K562 (cell line): ENCODE results near the gene ANO1.

Experiments used
- BRCA1 ChIP-seq, 2 experiments: fragments of 450-650 bp in 1 of 2; sonication (generic) in 1 of 2; formaldehyde crosslinking in 1 of 2; IDR thresholded peaks; 2 replicates each; pipeline versions ENCODE4 v1.5.0 to v1.6.1; 2017 to 2020; ENCODE audit warnings: mild to moderate bottlenecking in 1 of 2, missing genetic modification reagents in 1 of 2
- CHD4 ChIP-seq: fragments of 200-600 bp; sonication (generic); IDR thresholded peaks from 3 replicates; pipeline ENCODE4 v1.6.1; 2012; ENCODE audit warnings: low read depth, mild to moderate bottlenecking, mixed read lengths, low read length, inconsistent platforms; ENCODE audit not compliant: insufficient read depth, insufficient replicate concordance, poor library complexity, severe bottlenecking
- CREB1 ChIP-seq, 2 experiments: sonication (generic) in 1 of 2; formaldehyde crosslinking in 1 of 2; IDR thresholded peaks; 2 replicates each; pipeline versions ENCODE4 v1.6.1 to v1.8.0; 2012 to 2022; ENCODE audit warnings: inconsistent platforms in 1 of 2, mild to moderate bottlenecking in 1 of 2, missing genetic modification reagents in 1 of 2, moderate library complexity in 1 of 2
- ETV6 ChIP-seq, 3 experiments: fragments of 150-350 bp in 1 of 3; sonication (generic) in 1 of 3; formaldehyde crosslinking in 1 of 3; IDR thresholded peaks; 2 replicates each; pipeline versions ENCODE4 v1.6.1 to v1.8.0; 2014 to 2022; ENCODE audit warnings: borderline replicate concordance in 2 of 3, low read depth in 2 of 3, antibody characterized with exemption in 1 of 3, low read length in 1 of 3, mild to moderate bottlenecking in 1 of 3, missing genetic modification reagents in 1 of 3
- NR2C1 ChIP-seq, 2 experiments: fragments of 450-650 bp; IDR thresholded peaks; 2 replicates each; pipeline ENCODE4 v1.6.1; 2017; ENCODE audit warnings: mild to moderate bottlenecking in 2 of 2, antibody characterized with exemption in 1 of 2, inconsistent platforms in 1 of 2, missing compliant biosample characterization in 1 of 2, missing genetic modification characterization in 1 of 2
- POLR2A ChIP-seq: fragments of 450-650 bp; conservative IDR thresholded peaks from 2 replicates; pipeline ENCODE4 v1.6.1; 2016
- TCF3 ChIP-seq: sonication (generic); formaldehyde crosslinking; IDR thresholded peaks from 2 replicates; pipeline ENCODE4 v1.4.0; 2020; ENCODE audit warnings: mild to moderate bottlenecking, missing genetic modification reagents
- TF ChIP-seq, protein P1 (sequence below): sonication (generic); formaldehyde crosslinking; IDR thresholded peaks from 2 replicates; pipeline ENCODE4 v1.8.1; 2023; ENCODE audit warnings: mild to moderate bottlenecking, missing genetic modification reagents
- TF ChIP-seq, protein P2 (sequence below), 3 experiments: IDR thresholded peaks in 2 of 3; conservative IDR thresholded peaks in 1 of 3; 2 replicates each; pipeline ENCODE4 v1.5.1; 2011 to 2012; ENCODE audit warnings: low read length in 3 of 3, mild to moderate bottlenecking in 3 of 3, control low read depth in 2 of 3, improper control_type of control experiment in 1 of 3, inconsistent platforms in 1 of 3, low read depth in 1 of 3, mixed read lengths in 1 of 3, moderate library complexity in 1 of 3; ENCODE audit not compliant: insufficient read depth in 2 of 3

DNA sequence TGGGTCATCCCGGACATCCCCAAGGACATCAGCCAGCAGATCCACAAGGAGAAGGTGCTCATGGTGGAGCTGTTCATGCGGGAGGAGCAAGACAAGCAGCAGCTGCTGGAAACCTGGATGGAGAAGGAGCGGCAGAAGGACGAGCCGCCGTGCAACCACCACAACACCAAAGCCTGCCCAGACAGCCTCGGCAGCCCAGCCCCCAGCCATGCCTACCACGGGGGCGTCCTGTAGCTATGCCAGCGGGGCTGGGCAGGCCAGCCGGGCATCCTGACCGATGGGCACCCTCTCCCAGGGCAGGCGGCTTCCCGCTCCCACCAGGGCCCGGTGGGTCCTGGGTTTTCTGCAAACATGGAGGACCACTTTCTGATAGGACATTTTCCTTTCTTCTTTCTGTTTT, 109.7 kb downstream of the ANO1 start:
- TF ChIP-seq TCF3 (CRISPR knock-in tag) (no peak), CREB1 (IDR thresholded peaks at IDR 0.05) (no peak), CREB1 (CRISPR knock-in tag; IDR thresholded peaks at IDR 0.05) (no peak), CHD4 (no peak), ETV6 (IDR thresholded peaks at IDR 0.05; ENCODE audit: borderline replicate concordance in 1 of 2, low read depth in 2 of 2, low read length in 1 of 2) (no peak), ETV6 (CRISPR knock-in tag; IDR thresholded peaks at IDR 0.05; ENCODE audit: borderline replicate concordance) (no peak), BRCA1 (IDR thresholded peaks at IDR 0.05) (no peak), BRCA1 (CRISPR knock-in tag; IDR thresholded peaks at IDR 0.05) (no peak), NR2C1 (IDR thresholded peaks at IDR 0.05) (no peak), NR2C1 (tag; IDR thresholded peaks at IDR 0.05) (no peak), POLR2A (no peak)
- TF ChIP-seq, protein P1, sequence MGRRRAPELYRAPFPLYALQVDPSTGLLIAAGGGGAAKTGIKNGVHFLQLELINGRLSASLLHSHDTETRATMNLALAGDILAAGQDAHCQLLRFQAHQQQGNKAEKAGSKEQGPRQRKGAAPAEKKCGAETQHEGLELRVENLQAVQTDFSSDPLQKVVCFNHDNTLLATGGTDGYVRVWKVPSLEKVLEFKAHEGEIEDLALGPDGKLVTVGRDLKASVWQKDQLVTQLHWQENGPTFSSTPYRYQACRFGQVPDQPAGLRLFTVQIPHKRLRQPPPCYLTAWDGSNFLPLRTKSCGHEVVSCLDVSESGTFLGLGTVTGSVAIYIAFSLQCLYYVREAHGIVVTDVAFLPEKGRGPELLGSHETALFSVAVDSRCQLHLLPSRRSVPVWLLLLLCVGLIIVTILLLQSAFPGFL (CRISPR knock-in tag): no peak
- TF ChIP-seq, protein P2, sequence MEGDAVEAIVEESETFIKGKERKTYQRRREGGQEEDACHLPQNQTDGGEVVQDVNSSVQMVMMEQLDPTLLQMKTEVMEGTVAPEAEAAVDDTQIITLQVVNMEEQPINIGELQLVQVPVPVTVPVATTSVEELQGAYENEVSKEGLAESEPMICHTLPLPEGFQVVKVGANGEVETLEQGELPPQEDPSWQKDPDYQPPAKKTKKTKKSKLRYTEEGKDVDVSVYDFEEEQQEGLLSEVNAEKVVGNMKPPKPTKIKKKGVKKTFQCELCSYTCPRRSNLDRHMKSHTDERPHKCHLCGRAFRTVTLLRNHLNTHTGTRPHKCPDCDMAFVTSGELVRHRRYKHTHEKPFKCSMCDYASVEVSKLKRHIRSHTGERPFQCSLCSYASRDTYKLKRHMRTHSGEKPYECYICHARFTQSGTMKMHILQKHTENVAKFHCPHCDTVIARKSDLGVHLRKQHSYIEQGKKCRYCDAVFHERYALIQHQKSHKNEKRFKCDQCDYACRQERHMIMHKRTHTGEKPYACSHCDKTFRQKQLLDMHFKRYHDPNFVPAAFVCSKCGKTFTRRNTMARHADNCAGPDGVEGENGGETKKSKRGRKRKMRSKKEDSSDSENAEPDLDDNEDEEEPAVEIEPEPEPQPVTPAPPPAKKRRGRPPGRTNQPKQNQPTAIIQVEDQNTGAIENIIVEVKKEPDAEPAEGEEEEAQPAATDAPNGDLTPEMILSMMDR (IDR thresholded peaks at IDR 0.05 in 2 of 3, conservative IDR thresholded peaks at IDR 0.05 in 1 of 3; ENCODE audit: insufficient read depth in 2 of 3, low read depth in 1 of 3, low read length in 3 of 3): no peak
